GM12878 (cell line): ENCODE results near the gene HOOK2. TPM values are rescaled to one million over a fixed set of nuclear protein-coding genes. Genes with fewer than 3 reads are reported as not detected.
A peak's percentile ranks its signal among the peaks of the same experiment; 100 is the strongest.

Experiments
- ATF7 ChIP-seq: fragments of 450-650 bp; IDR thresholded peaks from 2 replicates; pipeline ENCODE4 v1.6.1; 2016; ENCODE audit warnings: low read depth, mild to moderate bottlenecking
- BCL11A ChIP-seq: IDR thresholded peaks from 2 replicates; pipeline ENCODE4 v1.6.1; 2011; ENCODE audit warnings: low read depth, low read length
- CBX3 ChIP-seq: fragments of 200-600 bp; sonication (generic); IDR thresholded peaks from 2 replicates; pipeline ENCODE4 v1.6.1; 2016; ENCODE audit warnings: low read depth, borderline replicate concordance
- CEBPZ ChIP-seq: fragments of 150-350 bp; IDR thresholded peaks from 2 replicates; pipeline ENCODE4 v1.6.1; 2016; ENCODE audit warnings: low read depth, low read length
- E2F4 ChIP-seq: IDR thresholded peaks from 2 replicates; pipeline ENCODE4 v1.6.1; 2012; ENCODE audit warnings: low read depth, low read length, improper control_type of control experiment
- ETV6 ChIP-seq, 2 experiments: fragments of 450-650 bp in 1 of 2; IDR thresholded peaks in 1 of 2; conservative IDR thresholded peaks in 1 of 2; 2 replicates each; pipeline ENCODE4 v1.6.1; 2014; ENCODE audit warnings: antibody characterized with exemption in 1 of 2, borderline replicate concordance in 1 of 2, low read depth in 1 of 2, mild to moderate bottlenecking in 1 of 2, moderate library complexity in 1 of 2
- HDAC2 ChIP-seq: fragments of 200-600 bp; sonication (generic); IDR thresholded peaks from 2 replicates; pipeline ENCODE4 v1.6.1; 2017
- MLLT1 ChIP-seq: fragments of 450-650 bp; IDR thresholded peaks from 2 replicates; pipeline ENCODE4 v1.6.1; 2016; ENCODE audit warnings: mild to moderate bottlenecking
- MYC ChIP-seq: IDR thresholded peaks from 2 replicates; pipeline ENCODE4 v1.6.1; 2011; ENCODE audit warnings: mild to moderate bottlenecking, low read length, moderate library complexity, inconsistent platforms; ENCODE audit not compliant: insufficient read depth, insufficient replicate concordance, insufficient read length, severe bottlenecking
- NFXL1 ChIP-seq: fragments of 450-650 bp; IDR thresholded peaks from 2 replicates; pipeline ENCODE4 v1.6.1; 2017; ENCODE audit warnings: antibody characterized with exemption, mild to moderate bottlenecking, borderline replicate concordance
- NFYB ChIP-seq: IDR thresholded peaks from 2 replicates; pipeline ENCODE4 v1.6.1; 2011; ENCODE audit warnings: low read depth, mild to moderate bottlenecking, low read length, improper control_type of control experiment, moderate library complexity; ENCODE audit not compliant: insufficient read depth
- NR2C1 ChIP-seq: fragments of 450-650 bp; IDR thresholded peaks from 2 replicates; pipeline ENCODE4 v1.6.1; 2017; ENCODE audit warnings: antibody characterized with exemption, mild to moderate bottlenecking, moderate library complexity
- PBX3 ChIP-seq: IDR thresholded peaks from 2 replicates; pipeline ENCODE4 v1.6.1; 2011; ENCODE audit warnings: mild to moderate bottlenecking, low read depth, low read length, moderate library complexity; ENCODE audit not compliant: insufficient replicate concordance
- TCF3 ChIP-seq: IDR thresholded peaks from 2 replicates; pipeline ENCODE4 v1.6.1; 2012; ENCODE audit warnings: low read depth, mild to moderate bottlenecking, low read length, borderline replicate concordance; ENCODE audit not compliant: insufficient read depth
- ZBED1 ChIP-seq: IDR thresholded peaks from 2 replicates; pipeline ENCODE4 v1.6.1; 2016; ENCODE audit warnings: borderline replicate concordance
- ZBTB4 ChIP-seq: fragments of 450-650 bp; formaldehyde crosslinking; IDR thresholded peaks from 2 replicates; pipeline ENCODE4 v1.4.0; 2022; ENCODE audit warnings: mild to moderate bottlenecking, moderate library complexity
- ZNF384 ChIP-seq: IDR thresholded peaks from 2 replicates; pipeline ENCODE4 v1.6.1; 2012; ENCODE audit warnings: low read depth, mild to moderate bottlenecking, low read length, improper control_type of control experiment, borderline replicate concordance
- ZNF622 ChIP-seq: fragments of 450-650 bp; IDR thresholded peaks from 2 replicates; pipeline ENCODE4 v1.6.1; 2017; ENCODE audit warnings: mild to moderate bottlenecking, inconsistent platforms
- polyA plus RNA-seq, 11 experiments: library from polyadenylated mRNA; depleted of rRNA in 4 of 11; unstranded in 6 of 11; stranded (reverse) in 5 of 11; fragments of >200 nt; fragmentation: Nextera tagmentation in 4 of 11; fragmentation: Illumina TruSeq in 1 of 11; extraction: Ambion mirVana in 4 of 11; extraction: Trizol in 1 of 11; gene quantifications; 1 replicate in 1 of 11; 2 replicates in 10 of 11; pipeline versions ENCODE4 v1.2.1 to v1.2.3, GENCODE V29; 2011 to 2016; ENCODE audit warnings: inconsistent platforms in 2 of 11, missing spikeins in 2 of 11, low read depth in 1 of 11
- total RNA-seq, 4 experiments: library from RNA; depleted of rRNA in 3 of 4; stranded (reverse); fragments of >200 nt in 3 of 4; fragmentation: Illumina TruSeq in 1 of 4; extraction: Trizol in 1 of 4; gene quantifications; 2 replicates each; pipeline versions ENCODE4 v1.2.1 to v1.2.3, GENCODE V29; 2013 to 2021

The HOOK2 gene
- total and polyA plus RNA-seq, 10 of the 15 experiments (the other 5 are each of a cell fraction or from before 2014, with no cell fraction given): 1.5 to 9.6 (median 6.2) TPM

GRCh38 chr19:12778017-12778904 is 2.9 kb upstream of the HOOK2 start (continued):
- TF ChIP-seq PBX3: no peak
- TF ChIP-seq E2F4: no peak
- TF ChIP-seq MLLT1: no peak
- no peak for TF ChIP-seq ZNF622
- TF ChIP-seq TCF3: no peak; the same call in 1 of the 2 replicates
- TF ChIP-seq NFYB: no peak
- no peak for TF ChIP-seq CBX3
- TF ChIP-seq MYC: no peak
- no peak for TF ChIP-seq CEBPZ
- TF ChIP-seq ETV6 (conservative IDR thresholded peaks at IDR 0.05 in 1 of 2, IDR thresholded peaks at IDR 0.05 in 1 of 2; ENCODE audit: borderline replicate concordance in 1 of 2, low read depth in 1 of 2): no peak; a peak in 1 of 4 replicates
- TF ChIP-seq HDAC2: no peak
- TF ChIP-seq ZBTB4 (CRISPR knock-in tag): no peak
- TF ChIP-seq ATF7: peak; percentile 16; the same call in 1 of the 2 replicates
- TF ChIP-seq ZNF384: no peak
- no peak for TF ChIP-seq NFXL1
- TF ChIP-seq NR2C1: no peak
- no peak for TF ChIP-seq BCL11A
- no peak for TF ChIP-seq ZBED1
